GM06990 (cell line): Measurements from ENCODE around the gene RNF112.

Experiments
- DNase-seq: peaks from one replicate; pipeline ENCODE4 v3.0.0-alpha.2; 2011; ENCODE audit not compliant: insufficient read length; ENCODE audit errors: extremely low read depth
- H3K27me3 ChIP-seq: replicated peaks from 2 replicates; pipeline ENCODE4 v1.6.0; 2011; ENCODE audit warnings: low read length; ENCODE audit not compliant: control insufficient read depth, insufficient read depth
- H3K36me3 ChIP-seq: 2 replicates; pipeline ENCODE4 v1.5.1; 2011; ENCODE audit warnings: low read length; ENCODE audit not compliant: control insufficient read depth, insufficient read depth
- H3K4me3 ChIP-seq: replicated peaks from 2 replicates; pipeline ENCODE4 v1.5.1; 2011; ENCODE audit warnings: low read depth, mild to moderate bottlenecking, control low read depth, low read length
- CTCF ChIP-seq: IDR thresholded peaks from 2 replicates; pipeline ENCODE4 v1.5.1; 2011; ENCODE audit warnings: low read length, control low read depth, mild to moderate bottlenecking, inconsistent platforms; ENCODE audit not compliant: insufficient read depth, poor library complexity, severe bottlenecking

The RNF112 gene

DNA sequence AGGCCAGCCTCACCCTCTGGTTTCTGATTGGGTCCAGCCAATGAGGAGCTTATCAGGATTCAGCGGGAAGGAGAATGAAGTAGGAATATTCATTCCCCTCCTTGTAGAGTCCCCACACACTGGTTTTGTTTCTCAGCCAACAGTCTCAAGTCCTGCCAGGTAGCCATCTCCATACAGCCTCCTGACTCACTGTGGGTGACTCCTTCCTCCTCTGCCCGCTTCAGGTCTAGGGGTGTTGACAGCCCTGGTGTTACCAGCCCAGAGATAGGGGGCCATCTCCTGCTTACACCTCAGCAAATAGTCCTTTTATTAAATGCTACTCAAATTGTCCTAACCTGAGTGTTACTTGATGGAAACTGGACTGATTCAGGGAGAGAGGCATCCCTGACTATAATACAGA lies 20.1 kb upstream of the RNF112 start:
- Histone ChIP-seq H3K36me3 (no peaks in the 10 kb centered on the region), H3K27me3 (no peaks in the 10 kb centered on the region; the same call in 1 of the 2 replicates), H3K4me3 (no peak overlapping the region)
- TF ChIP-seq CTCF: no peak
- no peak for DNase-seq

- no peak overlapping the region for H3K4me3 ChIP-seq
- no peak for DNase-seq
- H3K27me3 ChIP-seq: no peaks in the 10 kb centered on the region; the same call in 1 of the 2 replicates
- TF ChIP-seq CTCF: no peak
- no peaks in the 10 kb centered on the region for H3K36me3 ChIP-seq
These were observed 19.6 kb upstream of the RNF112 start for GRCh38 chr17:19391432-19391831.

- TF ChIP-seq CTCF: no peak
- DNase-seq: no peak
- no peaks in the 10 kb centered on the region; the same call in 1 of the 2 replicates for H3K27me3 ChIP-seq
- H3K4me3 ChIP-seq: no peak overlapping the region
- no peaks in the 10 kb centered on the region for H3K36me3 ChIP-seq
These were observed 18.7 kb upstream of the RNF112 start for GRCh38 chr17:19392303-19392702.

DNA sequence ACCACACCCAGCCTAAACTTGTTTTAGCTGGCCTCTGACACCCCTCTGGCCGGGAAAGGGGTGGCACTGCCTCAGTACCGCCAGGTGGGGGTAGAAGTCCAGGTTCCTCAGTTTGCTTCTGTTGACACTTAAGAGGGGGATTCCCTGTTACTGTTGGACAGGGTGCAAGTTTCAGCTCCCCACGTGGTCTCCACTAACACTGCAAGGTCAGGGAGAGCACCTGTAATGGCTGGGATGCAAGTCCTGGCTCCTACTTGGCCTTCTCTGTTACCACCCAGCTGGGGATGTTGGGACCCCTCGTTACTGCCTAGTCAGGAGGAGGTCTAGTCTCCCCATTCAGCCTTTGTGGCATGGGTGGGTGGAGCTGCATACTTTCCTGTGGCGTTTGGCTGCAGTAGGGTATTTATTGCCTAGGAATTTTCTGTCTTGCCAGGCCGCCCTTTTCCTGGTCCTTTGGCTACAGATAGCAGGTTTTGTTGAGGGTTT lies 13.4 kb upstream of the RNF112 start:
- no peaks in the 10 kb centered on the region; the same call in 1 of the 2 replicates for H3K27me3 ChIP-seq

GRCh38 chr17:19398301-19399181 lies 12.5 kb upstream of the RNF112 start:
- H3K36me3 ChIP-seq: no peaks in the 10 kb centered on the region
- DNase-seq: no peak
- no peak overlapping the region for H3K4me3 ChIP-seq
- H3K27me3 ChIP-seq: peaks cover 1% of the 10 kb centered on the region; the same call in 1 of the 2 replicates
- TF ChIP-seq CTCF: no peak

More for the DNA sequence above, 13.4 kb upstream of the RNF112 start:
- no peak overlapping the region for H3K4me3 ChIP-seq
- peak; percentile 56 for TF ChIP-seq CTCF
- no peak for DNase-seq
- H3K36me3 ChIP-seq: no peaks in the 10 kb centered on the region
